ENCODE results near the gene RNF144B. TPM values are rescaled to one million over a fixed set of nuclear protein-coding genes. Genes with fewer than 3 reads are reported as not detected.

The RNF144B gene
- total and polyA plus RNA-seq, 2 of the 8 experiments (the other 6 are each of a cell fraction or from before 2014, with no cell fraction given): 1.8 to 11.2 TPM

DNA sequence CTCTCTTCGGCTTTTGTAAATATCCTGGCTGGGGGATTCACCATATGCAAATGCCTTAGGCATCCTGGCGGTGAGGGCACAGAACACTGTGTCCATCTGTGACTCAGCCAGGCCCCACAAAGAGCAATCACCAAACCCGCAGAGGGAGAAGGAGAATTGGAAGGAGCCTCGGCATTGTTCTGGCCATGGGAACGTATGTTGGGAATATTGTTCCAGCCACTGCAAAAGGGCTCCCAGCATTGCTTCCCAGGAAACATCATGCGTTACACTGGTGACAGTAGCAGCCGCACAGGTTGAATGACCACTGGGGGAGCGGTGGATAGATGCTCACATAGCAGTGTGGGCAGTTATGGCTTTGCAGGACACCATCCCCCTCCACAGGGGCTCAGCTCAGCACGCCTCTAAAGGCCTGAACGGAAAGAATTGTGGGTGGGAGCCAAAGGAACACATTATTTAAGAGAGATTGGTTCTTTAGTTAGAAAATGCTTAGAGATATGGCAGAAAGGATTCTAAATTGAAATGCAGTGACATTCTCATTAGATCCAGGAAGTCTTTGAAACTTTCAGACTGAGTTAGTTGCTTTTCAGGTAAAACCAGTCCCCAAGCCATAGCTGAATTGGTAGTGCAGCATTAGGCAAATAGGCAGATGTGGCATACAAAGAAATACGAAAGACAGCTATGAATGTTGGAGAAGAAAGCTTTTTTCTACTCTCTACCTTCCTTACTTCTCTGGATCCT, 104.3 kb downstream of the RNF144B start:
- ChIA-PET CTCF (ENCODE audit: partially characterized antibody) (interaction anchor here (0.5 to 1.3 kb wide), 3 partner anchors 12 to 1844 kb away, joined by 3 to 6 read pairs (median 3); no protein-coding TSS in a partner anchor), POLR2A (ENCODE audit: partially characterized antibody) (no interaction called here)
- no peak overlapping the region for H3K4me3 ChIP-seq (ENCODE audit: extremely low read depth in 1 of 4, insufficient read depth in 2 of 4, low read depth in 3 of 4, low read length in 4 of 4)
- no peaks in the 10 kb centered on the region for H3K36me3 ChIP-seq (ENCODE audit: control insufficient read depth in 2 of 4, insufficient read depth in 4 of 4, low read length in 3 of 4)
- WGBS, 2 experiments (ENCODE audit: extremely low coverage in 1 of 2, insufficient coverage in 1 of 2, insufficient read length in 1 of 2, insufficient replicate concordance in 2 of 2, low coverage in 1 of 2, low lambda C conversion rate in 2 of 2, missing lambda C conversion rate in 1 of 2): 77% methylated on average over 11 of the region's 11 CpGs; no CpG with 5 or more reads in 1 of the 2 experiments
- no peaks in the 10 kb centered on the region for H4K20me1 ChIP-seq (replicated peaks in 1 of 2; ENCODE audit: control insufficient read depth in 1 of 2, insufficient read depth in 2 of 2, low read length in 2 of 2)
- no peak overlapping the region for H3K56ac ChIP-seq (replicated peaks; ENCODE audit: insufficient read length, low read depth, low read length)
- H3K18ac ChIP-seq (ENCODE audit: extremely low read depth, low read length): peak overlapping the region; percentile 43; the same call in 1 of the 2 replicates
- no peak for FAIRE-seq
- H2BK20ac ChIP-seq (ENCODE audit: low read length): no peak overlapping the region
- H3K4ac ChIP-seq (replicated peaks; ENCODE audit: insufficient read length, low read depth, low read length): no peak overlapping the region
- no peaks in the 10 kb centered on the region for H3K79me1 ChIP-seq (ENCODE audit: low read depth, low read length)
- H3K23me2 ChIP-seq (ENCODE audit: low read depth, low read length): no peaks in the 10 kb centered on the region
- no peaks in the 10 kb centered on the region for H3K27me3 ChIP-seq (replicated peaks in 1 of 4; ENCODE audit: control insufficient read depth in 3 of 4, extremely low read depth in 1 of 4, insufficient read depth in 3 of 4, low read length in 3 of 4)
- no peak for DNase-seq (ENCODE audit: low read depth in 1 of 2, low spot score in 2 of 2)
- peaks cover 0 to 10% (median 5%) of the 10 kb centered on the region in 4 experiments; a peak in 5 of 7 replicates for H3K4me1 ChIP-seq (replicated peaks in 1 of 4; ENCODE audit: control insufficient read depth in 3 of 4, insufficient read depth in 4 of 4, low read length in 3 of 4)
- H3K79me2 ChIP-seq (ENCODE audit: control insufficient read depth in 1 of 2, insufficient read depth in 2 of 2, low read length in 2 of 2): no peaks in the 10 kb centered on the region
- H3K9ac ChIP-seq (replicated peaks in 1 of 4; ENCODE audit: extremely low read depth in 1 of 4, low read depth in 3 of 4, low read length in 3 of 4): no peak overlapping the region
- no peak overlapping the region for H4K91ac ChIP-seq (replicated peaks; ENCODE audit: insufficient read length, low read length)
- no peak overlapping the region for H4K8ac ChIP-seq (ENCODE audit: extremely low read depth, insufficient read depth, low read length)
- H2BK12ac ChIP-seq (ENCODE audit: low read depth, low read length): peak overlapping the region; percentile 20; the same call in 1 of the 2 replicates
- H4K5ac ChIP-seq (ENCODE audit: insufficient read length, low read depth, low read length): no peak overlapping the region
- H2AFZ ChIP-seq (ENCODE audit: low read length): peak overlapping the region; percentile 39
- H2AK5ac ChIP-seq (ENCODE audit: low read depth, low read length): no peak overlapping the region
- H2BK120ac ChIP-seq (replicated peaks; ENCODE audit: low read depth, low read length): no peak overlapping the region
- no peak overlapping the region for H3K23ac ChIP-seq (ENCODE audit: insufficient read length)
- no peak overlapping the region for H2BK5ac ChIP-seq (ENCODE audit: low read depth, low read length)
- no peak overlapping the region for H3K4me2 ChIP-seq (ENCODE audit: insufficient read depth in 1 of 2, low read depth in 2 of 2, low read length in 2 of 2)
- H3K14ac ChIP-seq (ENCODE audit: insufficient read length): no peak overlapping the region
- no peaks in the 10 kb centered on the region for H3K9me3 ChIP-seq (ENCODE audit: insufficient read depth in 2 of 2, low read depth in 1 of 2, low read length in 1 of 2)
- H3K27ac ChIP-seq (ENCODE audit: low read depth, low read length): no peak overlapping the region
- H2BK15ac ChIP-seq (ENCODE audit: low read length): no peak overlapping the region
- no peak for TF ChIP-seq HDAC6 (IDR thresholded peaks at IDR 0.05; ENCODE audit: low read depth, low read length)
- TF ChIP-seq, protein P1, sequence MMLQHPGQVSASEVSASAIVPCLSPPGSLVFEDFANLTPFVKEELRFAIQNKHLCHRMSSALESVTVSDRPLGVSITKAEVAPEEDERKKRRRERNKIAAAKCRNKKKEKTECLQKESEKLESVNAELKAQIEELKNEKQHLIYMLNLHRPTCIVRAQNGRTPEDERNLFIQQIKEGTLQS (IDR thresholded peaks at IDR 0.05; ENCODE audit: insufficient read depth, low read depth, low read length): no peak

Measured in H1 (cell line).